Measurements from ENCODE around the gene PCDHGC4.

Gene PCDHGC4

DNA sequence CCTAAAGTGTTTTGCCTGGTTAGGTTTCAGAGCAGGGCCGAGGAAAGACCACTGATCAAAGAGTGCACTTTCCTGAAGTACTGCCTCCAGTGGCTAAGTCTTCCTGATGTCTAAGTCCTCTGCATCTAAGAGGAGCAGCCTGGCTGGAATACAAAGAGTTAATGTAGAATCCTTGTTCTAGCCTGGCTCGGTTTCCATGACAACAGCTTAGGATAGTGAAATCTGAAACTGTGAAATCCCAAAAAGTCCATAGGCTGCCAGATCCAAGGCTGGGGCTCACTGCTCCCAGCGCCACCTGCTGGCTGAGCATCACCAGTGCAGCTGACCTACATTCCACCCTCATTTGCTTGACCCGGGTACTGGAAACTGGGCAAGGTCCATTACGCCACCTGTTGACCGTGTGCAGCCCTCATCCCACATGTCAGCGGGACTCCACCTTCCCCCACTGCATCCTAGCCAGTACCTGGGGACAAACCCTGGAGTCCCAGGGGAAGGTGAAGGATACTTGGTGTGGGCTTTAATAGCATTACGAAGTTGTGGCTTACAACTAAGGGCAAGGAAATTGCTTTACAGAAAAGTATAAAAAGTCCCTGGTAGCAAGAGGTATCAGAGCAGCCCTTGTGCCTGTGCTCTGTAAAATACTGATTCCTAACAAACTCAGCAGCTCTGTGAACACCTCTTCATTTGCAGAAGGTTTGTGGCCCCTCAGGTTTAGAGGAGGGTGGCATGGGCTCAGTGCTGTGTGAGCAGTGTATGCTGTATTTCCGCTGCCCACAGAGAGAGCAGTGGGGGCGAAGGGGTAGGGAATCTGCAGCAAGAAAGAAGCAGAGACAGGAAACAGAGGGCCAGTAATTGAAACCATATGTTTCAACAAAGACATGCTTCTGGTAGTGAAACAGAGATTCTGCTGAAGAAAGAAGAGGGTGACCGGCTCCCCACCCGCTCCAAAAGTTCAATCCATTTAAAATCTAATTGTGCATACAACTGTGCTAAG lies 40.1 kb downstream of the PCDHGC4 start:
- TF ChIP-seq, protein P1, sequence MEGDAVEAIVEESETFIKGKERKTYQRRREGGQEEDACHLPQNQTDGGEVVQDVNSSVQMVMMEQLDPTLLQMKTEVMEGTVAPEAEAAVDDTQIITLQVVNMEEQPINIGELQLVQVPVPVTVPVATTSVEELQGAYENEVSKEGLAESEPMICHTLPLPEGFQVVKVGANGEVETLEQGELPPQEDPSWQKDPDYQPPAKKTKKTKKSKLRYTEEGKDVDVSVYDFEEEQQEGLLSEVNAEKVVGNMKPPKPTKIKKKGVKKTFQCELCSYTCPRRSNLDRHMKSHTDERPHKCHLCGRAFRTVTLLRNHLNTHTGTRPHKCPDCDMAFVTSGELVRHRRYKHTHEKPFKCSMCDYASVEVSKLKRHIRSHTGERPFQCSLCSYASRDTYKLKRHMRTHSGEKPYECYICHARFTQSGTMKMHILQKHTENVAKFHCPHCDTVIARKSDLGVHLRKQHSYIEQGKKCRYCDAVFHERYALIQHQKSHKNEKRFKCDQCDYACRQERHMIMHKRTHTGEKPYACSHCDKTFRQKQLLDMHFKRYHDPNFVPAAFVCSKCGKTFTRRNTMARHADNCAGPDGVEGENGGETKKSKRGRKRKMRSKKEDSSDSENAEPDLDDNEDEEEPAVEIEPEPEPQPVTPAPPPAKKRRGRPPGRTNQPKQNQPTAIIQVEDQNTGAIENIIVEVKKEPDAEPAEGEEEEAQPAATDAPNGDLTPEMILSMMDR (IDR thresholded peaks at IDR 0.05; ENCODE audit: low read depth, low read length) = peak; percentile 99
- peak; percentile 92 for DNase-seq (ENCODE audit: extremely low read depth, low read depth)

DNA sequence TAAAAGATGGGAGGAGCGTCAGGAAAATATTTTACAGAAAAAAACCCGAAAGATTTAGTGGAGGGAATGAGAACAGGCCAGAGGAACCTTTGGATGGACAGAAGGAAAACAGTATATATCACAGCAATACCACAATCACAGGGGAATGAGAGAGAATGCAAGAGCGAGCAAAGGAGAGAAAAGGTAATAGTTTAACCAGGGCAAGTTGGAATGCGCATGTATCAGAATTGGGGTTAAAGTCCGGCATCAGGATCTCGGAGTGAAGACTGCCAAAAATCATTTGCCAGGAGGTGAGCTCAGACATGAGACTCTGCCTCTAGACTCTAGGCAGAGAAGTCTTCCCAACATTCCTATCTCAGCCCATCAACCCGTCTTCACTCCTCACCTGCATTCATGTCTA lies 40.8 kb downstream of the PCDHGC4 start:
- TF ChIP-seq, protein P1 (IDR thresholded peaks at IDR 0.05; ENCODE audit: low read depth, low read length) = no peak
- DNase-seq (ENCODE audit: extremely low read depth, low read depth) = no peak

DNA sequence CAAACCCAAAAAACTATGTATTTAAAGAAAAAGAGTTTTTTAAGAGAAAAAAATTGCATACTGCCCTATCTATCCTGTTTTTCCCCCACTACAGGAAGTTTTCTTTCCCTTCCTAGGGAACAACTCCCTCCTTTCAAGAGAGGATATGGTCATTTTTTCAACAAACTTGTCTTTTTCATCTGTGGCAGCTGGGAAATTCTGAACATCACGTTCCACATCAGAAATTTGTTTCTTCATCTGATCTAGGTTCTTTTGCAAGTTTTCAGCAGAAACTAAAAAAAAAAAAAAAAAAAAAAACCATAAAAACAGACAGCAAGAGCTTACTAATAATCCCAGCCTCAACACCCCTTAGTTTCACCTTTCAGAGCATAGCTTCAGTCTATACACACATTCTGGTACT lies 42.6 kb downstream of the PCDHGC4 start:
- TF ChIP-seq, protein P1 (IDR thresholded peaks at IDR 0.05; ENCODE audit: low read depth, low read length) = no peak
- no peak for DNase-seq (ENCODE audit: extremely low read depth, low read depth)

DNA sequence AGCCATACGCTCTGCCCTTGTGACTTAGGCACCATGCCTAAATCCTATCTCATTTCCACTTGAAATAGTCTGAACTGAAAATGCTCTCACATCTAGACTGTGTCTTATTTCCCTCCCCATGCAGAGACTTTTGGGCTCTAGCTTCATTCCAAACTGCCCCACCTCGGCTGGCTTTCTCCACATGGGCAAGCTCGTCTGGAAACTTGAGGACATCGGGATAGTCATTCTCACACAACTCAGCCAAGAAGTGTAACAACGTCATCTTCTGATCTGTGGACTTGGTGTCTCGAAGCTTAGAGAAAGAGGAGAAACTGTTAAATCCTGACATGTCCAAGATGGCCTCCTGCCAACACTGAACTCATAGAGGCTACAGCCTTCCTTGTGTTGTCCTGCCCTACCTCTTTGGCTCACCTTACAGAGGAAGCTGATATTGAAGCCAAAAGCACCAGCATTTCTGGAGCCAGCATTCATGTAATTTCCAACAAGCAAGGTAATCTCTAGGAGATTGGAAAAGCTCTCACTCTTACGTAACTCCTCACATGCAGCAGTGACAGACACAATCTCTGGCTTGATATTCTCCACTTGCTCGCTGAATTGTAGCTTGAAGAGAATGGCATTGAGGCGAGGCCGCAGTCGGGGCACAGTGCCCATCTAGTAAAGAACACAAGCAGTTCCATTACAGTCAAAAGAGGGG lies 43.6 kb downstream of the PCDHGC4 start:
- DNase-seq (ENCODE audit: extremely low read depth, low read depth) = no peak

DNA sequence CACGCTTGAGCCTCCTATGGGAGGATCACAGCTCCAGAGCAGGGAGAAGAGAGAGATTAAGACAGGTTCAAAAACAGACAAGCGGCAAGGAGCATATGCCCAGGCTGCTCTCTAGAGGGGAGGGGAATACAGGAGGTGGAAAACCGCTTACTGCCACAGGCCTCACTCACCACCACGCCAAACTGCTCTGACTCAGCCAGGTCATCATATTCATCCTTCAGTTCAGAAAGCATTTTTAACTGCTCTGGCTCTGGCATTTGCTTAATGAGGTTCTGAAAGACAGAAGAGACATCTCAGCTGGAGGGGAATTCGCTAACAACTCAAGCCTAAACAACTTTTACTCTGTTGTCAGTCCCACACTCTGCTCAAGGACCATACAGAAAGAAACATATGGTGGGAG lies 44.2 kb downstream of the PCDHGC4 start:
- TF ChIP-seq, protein P1 (IDR thresholded peaks at IDR 0.05; ENCODE audit: low read depth, low read length) = no peak
- no peak for DNase-seq (ENCODE audit: extremely low read depth, low read depth)

More for the DNA sequence above, 43.6 kb downstream of the PCDHGC4 start:
- TF ChIP-seq, protein P1 (IDR thresholded peaks at IDR 0.05; ENCODE audit: low read depth, low read length) = no peak

DNA sequence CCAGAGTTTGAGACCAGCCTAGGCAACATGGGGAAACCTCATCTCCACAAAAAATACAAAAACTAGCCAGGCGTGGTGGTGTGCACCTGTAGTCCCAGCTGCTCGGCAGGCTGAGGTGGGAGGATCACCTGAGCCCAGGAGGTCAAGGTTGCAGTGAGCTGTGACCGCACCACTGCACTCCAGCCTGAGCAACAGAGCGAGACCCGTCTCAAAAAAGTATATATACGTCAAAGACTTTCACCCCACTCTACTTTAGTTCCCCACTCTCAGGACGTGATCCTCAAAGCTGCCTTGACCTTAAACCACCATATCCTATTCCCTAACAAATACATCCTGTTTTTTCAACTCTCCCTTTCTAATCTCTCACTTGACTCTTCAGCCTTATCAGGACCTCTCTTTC lies 45.0 kb downstream of the PCDHGC4 start:
- TF ChIP-seq, protein P1 (IDR thresholded peaks at IDR 0.05; ENCODE audit: low read depth, low read length) = no peak
- DNase-seq (ENCODE audit: extremely low read depth, low read depth) = no peak

DNA sequence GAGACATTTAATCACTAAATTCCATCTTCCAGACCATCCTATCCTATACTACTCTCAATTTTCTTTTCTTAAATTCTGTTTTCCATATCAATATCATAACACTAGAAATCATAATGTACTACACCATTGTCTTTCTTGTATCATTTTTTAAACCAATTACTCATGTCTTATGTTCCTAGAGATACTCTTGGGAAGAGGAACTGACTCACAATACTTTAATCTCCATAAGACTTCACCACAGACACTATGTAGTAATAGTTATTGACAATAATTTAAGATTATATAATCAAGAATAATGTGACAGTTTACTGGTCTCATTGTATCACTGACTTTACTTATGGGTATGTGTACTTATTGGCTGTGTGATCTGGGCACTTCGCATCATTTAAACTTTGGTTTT lies 47.9 kb downstream of the PCDHGC4 start:
- no peak for DNase-seq (ENCODE audit: extremely low read depth, low read depth)
- TF ChIP-seq, protein P1 (IDR thresholded peaks at IDR 0.05; ENCODE audit: low read depth, low read length) = no peak
